PC-3 (cell line): ENCODE data around the gene SYCP3.

Experiments
- EZH2 ChIP-seq: fragments of 300-600 bp; sonication (generic); IDR thresholded peaks from one replicate; pipeline ENCODE4 v1.6.1; 2017; ENCODE audit warnings: antibody characterized with exemption, mild to moderate bottlenecking, low read length; ENCODE audit not compliant: unreplicated experiment
- EZH2phosphoT487 ChIP-seq: fragments of 300-600 bp; sonication (generic); IDR thresholded peaks from 2 replicates; pipeline ENCODE4 v1.6.1; 2018; ENCODE audit warnings: mild to moderate bottlenecking, antibody characterized with exemption, low read length, borderline replicate concordance
- TF ChIP-seq, protein P1 (sequence below): fragments of 300-600 bp; sonication (generic); conservative IDR thresholded peaks from 2 replicates; pipeline ENCODE4 v1.5.1; 2017; ENCODE audit warnings: antibody characterized with exemption, low read depth, mild to moderate bottlenecking, low read length

- TF ChIP-seq, protein P1, sequence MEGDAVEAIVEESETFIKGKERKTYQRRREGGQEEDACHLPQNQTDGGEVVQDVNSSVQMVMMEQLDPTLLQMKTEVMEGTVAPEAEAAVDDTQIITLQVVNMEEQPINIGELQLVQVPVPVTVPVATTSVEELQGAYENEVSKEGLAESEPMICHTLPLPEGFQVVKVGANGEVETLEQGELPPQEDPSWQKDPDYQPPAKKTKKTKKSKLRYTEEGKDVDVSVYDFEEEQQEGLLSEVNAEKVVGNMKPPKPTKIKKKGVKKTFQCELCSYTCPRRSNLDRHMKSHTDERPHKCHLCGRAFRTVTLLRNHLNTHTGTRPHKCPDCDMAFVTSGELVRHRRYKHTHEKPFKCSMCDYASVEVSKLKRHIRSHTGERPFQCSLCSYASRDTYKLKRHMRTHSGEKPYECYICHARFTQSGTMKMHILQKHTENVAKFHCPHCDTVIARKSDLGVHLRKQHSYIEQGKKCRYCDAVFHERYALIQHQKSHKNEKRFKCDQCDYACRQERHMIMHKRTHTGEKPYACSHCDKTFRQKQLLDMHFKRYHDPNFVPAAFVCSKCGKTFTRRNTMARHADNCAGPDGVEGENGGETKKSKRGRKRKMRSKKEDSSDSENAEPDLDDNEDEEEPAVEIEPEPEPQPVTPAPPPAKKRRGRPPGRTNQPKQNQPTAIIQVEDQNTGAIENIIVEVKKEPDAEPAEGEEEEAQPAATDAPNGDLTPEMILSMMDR = no peak
- TF ChIP-seq EZH2 (no peak), EZH2phosphoT487 (no peak)
These were observed 59.0 kb downstream of the SYCP3 start for GRCh38 chr12:101680240-101680639.
